GM12874 (cell line): Measurements from ENCODE around the gene RIT1.
A peak's percentile ranks its signal among the peaks of the same experiment; 100 is the strongest.

Experiments used
- CTCF ChIP-seq: IDR thresholded peaks from 2 replicates; pipeline ENCODE4 v1.5.1; 2011; ENCODE audit warnings: low read depth, mild to moderate bottlenecking, control low read depth, low read length, moderate library complexity; ENCODE audit not compliant: insufficient read depth

RIT1 gene

GRCh38 chr1:155940993-155941844, 30.1 kb upstream of the RIT1 start, which contains the start of gene RXFP4:
Gene RXFP4 (plus strand): TSS chr1:155941638. CDS start chr1:155941710, 72 bp downstream.
- no peak for TF ChIP-seq CTCF

- TF ChIP-seq CTCF = no peak
Observed at GRCh38 chr1:155940482-155940992, 29.4 kb upstream of the RIT1 start.

GRCh38 chr1:155938220-155938627, 27.1 kb upstream of the RIT1 start:
- peak; percentile 62 for TF ChIP-seq CTCF

- TF ChIP-seq CTCF = no peak
Observed at GRCh38 chr1:155934936-155935590, 23.9 kb upstream of the RIT1 start.

- TF ChIP-seq CTCF = 0 out of 2 replicates have a peak, but pooled peaks have one; percentile 22
Observed at GRCh38 chr1:155934097-155934935, 23.2 kb upstream of the RIT1 start, which contains the start of gene KHDC4. Gene KHDC4 (minus strand): TSS chr1:155934413. CDS start chr1:155934373, 40 bp downstream.

GRCh38 chr1:155933591-155934096, 22.5 kb upstream of the RIT1 start:
- no peak for TF ChIP-seq CTCF
